Fibroblast of villous mesenchyme (primary cell): Measurements from ENCODE around the gene CLVS2. TPM values are rescaled to one million over a fixed set of nuclear protein-coding genes. Genes with fewer than 3 reads are reported as not detected.

Source experiments
- DNase-seq: peaks from one replicate; pipeline ENCODE4 v3.0.0-alpha.2; 2010; ENCODE audit warnings: low read depth
- H3K4me3 ChIP-seq: 2 replicates; pipeline ENCODE4 v1.5.1; 2011; ENCODE audit warnings: low read depth, mild to moderate bottlenecking, low read length
- CTCF ChIP-seq: IDR thresholded peaks from 2 replicates; pipeline ENCODE4 v1.5.1; 2012; ENCODE audit warnings: low read depth, mild to moderate bottlenecking, low read length; ENCODE audit not compliant: insufficient read depth
- total RNA-seq: library from RNA; depleted of rRNA; stranded (reverse); fragments of >200 nt; gene quantifications from 2 replicates; pipeline ENCODE4 v1.2.3, GENCODE V29; 2012

CLVS2 gene
- total RNA-seq, 1 donor, result not detected

GRCh38 chr6:123117145-123117908 lies 121.3 kb downstream of the CLVS2 start:
- no peak for TF ChIP-seq CTCF
- H3K4me3 ChIP-seq, result no peak overlapping the region
- no peak for DNase-seq

GRCh38 chr6:123118811-123119210 lies 122.8 kb downstream of the CLVS2 start:
- TF ChIP-seq CTCF, result no peak

More at GRCh38 chr6:123118811-123119210, 122.8 kb downstream of the CLVS2 start:
- DNase-seq, result no peak
- no peak overlapping the region for H3K4me3 ChIP-seq

Other genes starting within 250 kb of the CLVS2 start
- not detected in 2 replicates for gene FABP7, start 216.5 kb upstream of the CLVS2 start, total RNA-seq
- gene SMPDL3A, start 207.0 kb upstream of the CLVS2 start, total RNA-seq, result 13.4 and 21.3 TPM in 2 replicates